H1 (cell line): ENCODE data around the gene TRIM56. TPM values are rescaled to one million over a fixed set of nuclear protein-coding genes. Genes with fewer than 3 reads are reported as not detected.

Experiments
- CTCF ChIA-PET: fragments of 300-600 bp; sonication (Branson Sonifier 250); formaldehyde crosslinking; loops from one replicate; lab custom pipeline; 2021; ENCODE audit not compliant: partially characterized antibody; lab: Charles Lee
- POLR2A ChIA-PET: fragments of 300-600 bp; sonication (Branson Sonifier 250); formaldehyde crosslinking; loops from one replicate; lab custom pipeline; 2021; ENCODE audit warnings: inconsistent platforms; ENCODE audit not compliant: partially characterized antibody; lab: Charles Lee
- DNase-seq, 2 experiments: peaks; one replicate each; pipeline versions ENCODE4 v3.0.0 to v3.0.0-alpha.2; 2010 to 2022; ENCODE audit warnings: low spot score in 2 of 2, low read depth in 1 of 2, mixed read lengths in 1 of 2
- FAIRE-seq: peaks from 2 replicates; lab custom pipeline; 2011; peaks lifted over from hg19 to GRCh38; lab: Jason Lieb, UNC
- H2AFZ ChIP-seq: 2 replicates; pipeline ENCODE4 v1.8.1; 2012; ENCODE audit warnings: low read length, inconsistent platforms
- H2AK5ac ChIP-seq: 2 replicates; pipeline ENCODE4 v1.6.1; 2013; ENCODE audit warnings: low read depth, low read length
- H2BK120ac ChIP-seq: replicated peaks from 2 replicates; pipeline ENCODE3; 2013; ENCODE audit warnings: low read depth, low read length, inconsistent platforms
- H2BK12ac ChIP-seq: 2 replicates; pipeline ENCODE4 v1.6.1; 2013; ENCODE audit warnings: low read depth, low read length
- H2BK15ac ChIP-seq: 2 replicates; pipeline ENCODE4 v1.6.1; 2013; ENCODE audit warnings: low read length
- H2BK20ac ChIP-seq: 2 replicates; pipeline ENCODE4 v1.6.1; 2013; ENCODE audit warnings: low read length
- H2BK5ac ChIP-seq: 2 replicates; pipeline ENCODE4 v1.6.1; 2013; ENCODE audit warnings: low read depth, low read length
- H3K14ac ChIP-seq: 2 replicates; pipeline ENCODE4 v1.6.1; 2013; ENCODE audit warnings: inconsistent platforms; ENCODE audit not compliant: insufficient read length
- H3K18ac ChIP-seq: 2 replicates; pipeline ENCODE4 v1.6.1; 2013; ENCODE audit warnings: low read length; ENCODE audit errors: extremely low read depth
- H3K23ac ChIP-seq: 2 replicates; pipeline ENCODE4 v1.6.1; 2013; ENCODE audit warnings: inconsistent platforms; ENCODE audit not compliant: insufficient read length
- H3K23me2 ChIP-seq: 2 replicates; pipeline ENCODE4 v1.6.1; 2013; ENCODE audit warnings: low read depth, low read length
- H3K27ac ChIP-seq: 2 replicates; pipeline ENCODE4 v1.6.1; 2011; ENCODE audit warnings: low read depth, low read length, inconsistent platforms
- H3K27me3 ChIP-seq, 4 experiments: replicated peaks in 1 of 4; 1 replicate in 1 of 4; 2 replicates in 3 of 4; pipeline versions ENCODE4 v1.6.1 to v1.8.1; 2011 to 2013; ENCODE audit warnings: low read length in 3 of 4, mild to moderate bottlenecking in 3 of 4, inconsistent platforms in 2 of 4, mixed read lengths in 2 of 4, moderate library complexity in 1 of 4; ENCODE audit not compliant: control insufficient read depth in 3 of 4, insufficient read depth in 3 of 4; ENCODE audit errors: extremely low read depth in 1 of 4
- H3K36me3 ChIP-seq, 4 experiments: 2 replicates each; pipeline versions ENCODE4 v1.6.1 to v1.8.1; 2011 to 2013; ENCODE audit warnings: mild to moderate bottlenecking in 4 of 4, low read length in 3 of 4, moderate library complexity in 2 of 4, control low read depth in 1 of 4, inconsistent platforms in 1 of 4; ENCODE audit not compliant: insufficient read depth in 4 of 4, control insufficient read depth in 2 of 4
- H3K4ac ChIP-seq: replicated peaks from 2 replicates; pipeline ENCODE3; 2013; ENCODE audit warnings: low read length, low read depth, mixed read lengths, inconsistent platforms; ENCODE audit not compliant: insufficient read length
- H3K4me1 ChIP-seq, 4 experiments: replicated peaks in 1 of 4; 1 replicate in 1 of 4; 2 replicates in 3 of 4; pipeline versions ENCODE4 v1.6.1 to v1.8.1; 2011 to 2013; ENCODE audit warnings: low read length in 3 of 4, inconsistent platforms in 2 of 4, mixed read lengths in 1 of 4; ENCODE audit not compliant: insufficient read depth in 4 of 4, control insufficient read depth in 3 of 4
- H3K4me2 ChIP-seq, 2 experiments: 2 replicates each; pipeline versions ENCODE4 v1.6.1 to v1.8.1; 2011 to 2013; ENCODE audit warnings: low read depth in 2 of 2, low read length in 2 of 2, control low read depth in 1 of 2, inconsistent platforms in 1 of 2, mild to moderate bottlenecking in 1 of 2; ENCODE audit not compliant: insufficient read depth in 1 of 2
- H3K4me3 ChIP-seq, 4 experiments: fragments of 200-600, 300-600 bp in 1 of 4; sonication (generic), shearing (Covaris generic), sonication (Bioruptor Twin) in 1 of 4; 2 replicates each; pipeline versions ENCODE4 v1.5.1 to v1.8.1; 2011 to 2016; ENCODE audit warnings: low read length in 4 of 4, low read depth in 3 of 4, control low read depth in 2 of 4, inconsistent platforms in 2 of 4, mild to moderate bottlenecking in 2 of 4, mixed read lengths in 1 of 4, moderate library complexity in 1 of 4; ENCODE audit not compliant: insufficient read depth in 2 of 4; ENCODE audit errors: extremely low read depth in 1 of 4
- H3K56ac ChIP-seq: replicated peaks from 2 replicates; pipeline ENCODE3; 2013; ENCODE audit warnings: low read depth, mild to moderate bottlenecking, mixed read lengths, low read length, inconsistent platforms; ENCODE audit not compliant: insufficient read length
- H3K79me1 ChIP-seq: 2 replicates; pipeline ENCODE4 v1.6.1; 2013; ENCODE audit warnings: low read depth, low read length, control low read depth
- H3K79me2 ChIP-seq, 2 experiments: 2 replicates each; pipeline versions ENCODE4 v1.6.1 to v1.8.1; 2012 to 2013; ENCODE audit warnings: low read length in 2 of 2, mild to moderate bottlenecking in 2 of 2, inconsistent platforms in 1 of 2; ENCODE audit not compliant: insufficient read depth in 2 of 2, control insufficient read depth in 1 of 2
- H3K9ac ChIP-seq, 4 experiments: replicated peaks in 1 of 4; 1 replicate in 1 of 4; 2 replicates in 3 of 4; pipeline versions ENCODE4 v1.6.1 to v1.8.1; 2011 to 2013; ENCODE audit warnings: low read depth in 3 of 4, low read length in 3 of 4, control low read depth in 2 of 4, mild to moderate bottlenecking in 2 of 4, moderate library complexity in 2 of 4, inconsistent platforms in 1 of 4; ENCODE audit errors: extremely low read depth in 1 of 4
- H3K9me3 ChIP-seq, 2 experiments: 2 replicates each; pipeline versions ENCODE4 v1.6.1 to v1.8.1; 2012 to 2013; ENCODE audit warnings: mild to moderate bottlenecking in 2 of 2, moderate library complexity in 2 of 2, control low read depth in 1 of 2, inconsistent platforms in 1 of 2, low read depth in 1 of 2, low read length in 1 of 2, mixed read lengths in 1 of 2; ENCODE audit not compliant: insufficient read depth in 2 of 2
- H4K20me1 ChIP-seq, 2 experiments: replicated peaks in 1 of 2; 2 replicates each; pipeline versions ENCODE3 to v1.8.1; 2011 to 2013; ENCODE audit warnings: inconsistent platforms in 2 of 2, low read length in 2 of 2, mild to moderate bottlenecking in 1 of 2; ENCODE audit not compliant: insufficient read depth in 2 of 2, control insufficient read depth in 1 of 2
- H4K5ac ChIP-seq: 2 replicates; pipeline ENCODE4 v1.6.1; 2013; ENCODE audit warnings: low read length, low read depth, mixed read lengths, inconsistent platforms; ENCODE audit not compliant: insufficient read length
- H4K8ac ChIP-seq: 2 replicates; pipeline ENCODE4 v1.8.0; 2013; ENCODE audit warnings: mild to moderate bottlenecking, moderate library complexity, low read length, inconsistent platforms; ENCODE audit not compliant: insufficient read depth; ENCODE audit errors: extremely low read depth
- H4K91ac ChIP-seq: replicated peaks from 2 replicates; pipeline ENCODE3; 2013; ENCODE audit warnings: low read length, mixed read lengths, inconsistent platforms; ENCODE audit not compliant: insufficient read length
- ASH2L ChIP-seq: fragments of 200-600, 300-600 bp; sonication (generic); IDR thresholded peaks from one replicate; pipeline ENCODE4 v1.7.1; 2017; ENCODE audit warnings: low read length
- ATF2 ChIP-seq: IDR thresholded peaks from 2 replicates; pipeline ENCODE4 v1.6.1; 2012; ENCODE audit warnings: low read length, inconsistent platforms
- ATF3 ChIP-seq: IDR thresholded peaks from 2 replicates; pipeline ENCODE4 v1.6.1; 2011; ENCODE audit warnings: low read depth, mild to moderate bottlenecking, low read length; ENCODE audit not compliant: insufficient read depth
- CBX5 ChIP-seq: fragments of 300-800, 300-1000 bp; sonication (generic); IDR thresholded peaks from 2 replicates; pipeline ENCODE4 v1.7.1; 2016; ENCODE audit warnings: antibody characterized with exemption, low read length, low read depth
- HDAC6 ChIP-seq: IDR thresholded peaks from one replicate; pipeline ENCODE4 v1.7.1; 2012; ENCODE audit warnings: low read depth, mild to moderate bottlenecking, inconsistent platforms, low read length, moderate library complexity
- JUND ChIP-seq: IDR thresholded peaks from 2 replicates; pipeline ENCODE4 v1.6.1; 2011; ENCODE audit warnings: mild to moderate bottlenecking, improper control_type of control experiment, low read length
- NRF1 ChIP-seq: IDR thresholded peaks from 2 replicates; pipeline ENCODE4 v1.6.1; 2011; ENCODE audit warnings: mild to moderate bottlenecking, low read depth, low read length, improper control_type of control experiment
- RAD21 ChIP-seq, 2 experiments: IDR thresholded peaks in 1 of 2; conservative IDR thresholded peaks in 1 of 2; 2 replicates each; pipeline ENCODE4 v1.6.1; 2011; ENCODE audit warnings: low read depth in 2 of 2, low read length in 2 of 2, improper control_type of control experiment in 1 of 2, inconsistent platforms in 1 of 2, mild to moderate bottlenecking in 1 of 2, moderate library complexity in 1 of 2
- SP2 ChIP-seq: IDR thresholded peaks from 2 replicates; pipeline ENCODE4 v1.6.1; 2012; ENCODE audit warnings: mild to moderate bottlenecking, low read length, inconsistent platforms
- ZNF274 ChIP-seq: IDR thresholded peaks from 2 replicates; pipeline ENCODE4 v1.7.0; 2012; ENCODE audit warnings: low read length, borderline replicate concordance; ENCODE audit errors: extremely low read depth
- WGBS, 2 experiments: shearing (Covaris generic) in 1 of 2; methylation state at CpG; one replicate each; pipeline versions ENCODE4 v1.1.6 to v1.1.7; 2013 to 2015; ENCODE audit warnings: low lambda C conversion rate in 2 of 2, mixed read lengths in 2 of 2, inconsistent platforms in 1 of 2, low coverage in 1 of 2, missing lambda C conversion rate in 1 of 2; ENCODE audit not compliant: insufficient replicate concordance in 2 of 2, insufficient coverage in 1 of 2, insufficient read length in 1 of 2; ENCODE audit errors: extremely low coverage in 1 of 2, missing lambda C conversion rate in 1 of 2; 5-methylcytosine and 5-hydroxymethylcytosine counted together
- polyA plus RNA-seq, 7 experiments: library from polyadenylated mRNA; depleted of rRNA in 3 of 7; stranded (reverse) in 5 of 7; unstranded in 2 of 7; fragments of >200 nt in 5 of 7; fragments of 200-250 nt in 2 of 7; gene quantifications; 1 replicate in 5 of 7; 2 replicates in 1 of 7; 4 replicates in 1 of 7; pipeline versions ENCODE4 v1.2.1 to v1.2.3, GENCODE V29; 2011 to 2013; ENCODE audit warnings: missing spikeins in 2 of 7, mixed read lengths in 2 of 7
- total RNA-seq: library from RNA; stranded (reverse); fragmentation: NEBNext Ultra II Directional; extraction: Animal tissue kit (Norgen Biotek cat#: 25700); gene quantifications from 2 replicates; pipeline ENCODE4 v1.2.1, GENCODE V29; 2021

TRIM56 gene
- total and polyA plus RNA-seq, 2 of the 8 experiments (the other 6 are each of a cell fraction or from before 2014, with no cell fraction given): 2.0 to 17.5 TPM

- Histone ChIP-seq H3K23me2 (no peaks in the 10 kb centered on the region; the same call in 1 of the 2 replicates), H3K9me3 (no peaks in the 10 kb centered on the region), H2BK5ac (no peak overlapping the region), H4K5ac (no peak overlapping the region), H3K14ac (no peak overlapping the region), H3K9ac (no peak overlapping the region), H3K56ac (no peak overlapping the region), H2AFZ (no peak overlapping the region), H3K23ac (no peak overlapping the region), H2BK12ac (no peak overlapping the region), H3K4ac (no peak overlapping the region), H2AK5ac (no peak overlapping the region), H2BK120ac (no peak overlapping the region), H3K4me1 (peaks cover 0 to 3% (median 0%) of the 10 kb centered on the region in 4 experiments; a peak in 1 of 7 replicates), H3K4me2 (no peak overlapping the region), H4K8ac (no peak overlapping the region), H3K36me3 (no peaks in the 10 kb centered on the region), H4K20me1 (no peaks in the 10 kb centered on the region), H4K91ac (no peak overlapping the region), H2BK20ac (0 out of 2 replicates have a peak overlapping the region, but pooled peaks have one; percentile 55), H3K27ac (no peak overlapping the region), H3K27me3 (no peaks in the 10 kb centered on the region; a peak in 1 of 7 replicates), H3K4me3 (no peak overlapping the region), H3K79me1 (no peaks in the 10 kb centered on the region), H3K18ac (no peak overlapping the region; the same call in 1 of the 2 replicates), H3K79me2 (no peaks in the 10 kb centered on the region), H2BK15ac (no peak overlapping the region)
- POLR2A ChIA-PET: interaction anchor here (1.0 to 1.1 kb wide), 2 partner anchors 15 to 136 kb away, joined by 3 read pairs; no protein-coding TSS in a partner anchor
- 76% methylated on average over 3 of the region's 3 CpGs; no CpG with 5 or more reads in 1 of the 2 experiments for WGBS, 2 experiments
- FAIRE-seq (no peak), DNase-seq (no peak)
- CTCF ChIA-PET: interaction anchor here (0.7 to 9.7 kb wide), 12 partner anchors 10 to 576 kb away, joined by 3 to 168 read pairs (median 6); partner anchors contain the start of genes MOGAT3 and SERPINE1
- TF ChIP-seq RAD21 (IDR thresholded peaks at IDR 0.05 in 1 of 2, conservative IDR thresholded peaks at IDR 0.05 in 1 of 2; ENCODE audit: low read depth in 2 of 2, low read length in 2 of 2) (no peak), ZNF274 (no peak), SP2 (no peak), CBX5 (no peak), JUND (no peak), ATF3 (no peak), NRF1 (no peak), ATF2 (no peak), ASH2L (no peak), HDAC6 (no peak)
Observed at GRCh38 chr7:101140339-101140699, 55.0 kb downstream of the TRIM56 start.
